Stimulated activated CD4-positive, alpha-beta T cell treated with anti-CD3 and anti-CD28 coated beads, Interleukin-2, amount 100 ng/mL, for 48 hours (primary cell): ENCODE measurements around the gene TPPP.

Experiments used
- DNase-seq, 2 donors: peaks; one replicate each; pipeline ENCODE4 v3.0.0-alpha.2; 2020

The TPPP gene

DNA sequence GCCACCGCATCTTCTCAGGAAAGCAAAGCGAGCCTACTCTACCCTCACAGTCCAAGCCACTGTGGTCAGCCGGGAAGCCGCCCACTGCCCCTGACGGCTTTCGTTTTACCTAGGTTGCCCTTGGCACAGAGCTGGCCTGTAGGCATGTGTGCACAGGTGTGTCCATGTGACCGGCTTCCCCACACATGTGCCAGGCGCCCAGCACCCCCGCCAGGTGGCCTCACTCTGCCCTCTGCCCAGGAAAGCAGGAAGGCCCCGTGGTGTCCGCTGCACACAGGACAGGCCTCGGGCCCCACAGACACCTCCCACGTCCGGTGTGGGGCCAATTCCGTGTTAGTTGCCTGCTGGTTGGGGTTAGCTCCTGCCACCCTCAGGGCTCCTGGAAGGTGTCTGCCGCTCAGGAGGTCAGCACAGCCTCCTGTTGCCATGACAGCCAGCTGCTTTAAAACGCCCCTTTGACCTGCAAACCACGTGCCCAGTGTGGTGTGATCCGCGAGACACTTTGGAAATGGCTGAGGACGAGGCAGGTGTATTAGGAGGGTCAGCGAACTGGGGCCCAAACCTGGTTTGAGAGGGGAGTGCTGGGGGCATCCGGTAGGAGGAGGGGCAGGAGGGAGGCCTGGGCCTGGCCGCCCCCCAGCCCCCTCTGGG lies 28.7 kb downstream of the TPPP start:
- DNase-seq: no peak

DNA sequence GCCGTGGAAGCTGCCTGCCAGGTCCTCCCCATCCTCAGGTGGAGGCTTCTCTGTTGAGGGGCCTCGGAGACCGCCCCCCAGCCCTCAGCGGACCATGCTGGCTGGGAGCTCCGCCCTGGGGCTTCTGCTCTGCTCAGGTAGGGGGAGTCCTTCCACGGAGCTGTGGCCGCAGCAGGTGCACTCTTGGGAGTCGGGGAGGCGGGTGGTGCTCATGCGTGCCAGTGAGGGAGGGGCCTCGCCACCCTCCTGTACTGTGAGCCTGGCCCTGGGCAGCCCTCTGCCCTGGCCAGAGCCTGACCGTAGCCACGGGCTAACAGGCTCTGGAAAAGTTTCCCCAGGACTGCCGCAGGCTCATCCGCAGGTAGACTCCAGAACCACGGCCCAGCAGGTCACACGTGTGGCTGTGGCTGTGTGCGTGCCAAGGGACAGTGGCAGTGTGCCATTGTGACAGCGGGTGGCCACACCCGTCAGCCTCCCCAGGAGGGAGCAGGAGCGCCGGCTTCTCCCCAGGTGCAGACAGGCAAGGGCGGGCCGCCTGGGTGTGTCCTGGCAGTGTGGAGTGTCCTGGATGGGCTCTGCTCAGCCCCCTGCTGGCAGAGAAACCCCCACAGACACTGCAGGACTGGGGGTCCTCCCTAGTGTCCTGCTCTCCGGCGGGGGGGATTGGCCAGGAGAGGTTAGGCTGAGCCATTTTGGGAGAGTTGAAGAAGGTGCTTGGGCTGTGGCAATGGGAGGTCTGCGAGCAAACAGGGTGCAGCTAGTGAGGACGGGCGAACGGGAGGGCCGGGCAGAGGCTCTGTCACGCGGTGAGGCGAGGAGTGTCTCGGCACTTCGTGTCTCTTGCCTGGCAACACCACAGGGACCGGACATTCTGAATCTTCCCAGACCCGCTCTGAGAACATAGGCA lies 29.5 kb downstream of the TPPP start:
- DNase-seq: no peak

DNA sequence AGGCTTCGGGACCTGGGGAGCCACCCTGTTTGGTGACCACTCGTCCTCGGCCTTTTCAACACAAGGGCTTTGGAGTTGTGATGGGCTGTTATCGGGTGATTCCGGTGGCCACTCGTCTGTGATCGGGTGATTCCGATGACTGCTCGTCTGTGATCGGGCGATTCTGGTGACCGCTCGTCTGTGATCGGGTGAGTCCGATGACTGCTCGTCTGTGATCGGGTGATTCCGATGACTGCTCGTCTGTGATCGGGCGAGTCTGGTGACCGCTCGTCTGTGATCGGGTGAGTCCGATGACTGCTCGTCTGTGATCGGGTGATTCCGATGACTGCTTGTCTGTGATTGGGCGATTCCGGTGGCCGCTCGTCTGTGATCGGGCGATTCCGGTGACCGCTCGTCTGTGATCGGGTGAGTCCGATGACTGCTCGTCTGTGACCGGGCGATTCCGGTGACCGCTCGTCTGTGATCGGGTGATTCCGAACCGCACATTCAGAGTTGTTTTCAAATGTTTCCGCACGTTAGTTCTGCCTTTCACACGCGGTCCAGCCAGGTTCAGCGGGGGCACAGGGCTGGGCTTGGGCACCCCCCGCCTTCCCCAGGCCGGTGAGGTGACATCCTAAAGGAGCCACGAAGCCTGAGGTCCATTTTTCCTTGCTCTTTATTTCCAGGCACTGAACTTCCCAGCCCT lies 30.3 kb downstream of the TPPP start:
- no peak for DNase-seq

DNA sequence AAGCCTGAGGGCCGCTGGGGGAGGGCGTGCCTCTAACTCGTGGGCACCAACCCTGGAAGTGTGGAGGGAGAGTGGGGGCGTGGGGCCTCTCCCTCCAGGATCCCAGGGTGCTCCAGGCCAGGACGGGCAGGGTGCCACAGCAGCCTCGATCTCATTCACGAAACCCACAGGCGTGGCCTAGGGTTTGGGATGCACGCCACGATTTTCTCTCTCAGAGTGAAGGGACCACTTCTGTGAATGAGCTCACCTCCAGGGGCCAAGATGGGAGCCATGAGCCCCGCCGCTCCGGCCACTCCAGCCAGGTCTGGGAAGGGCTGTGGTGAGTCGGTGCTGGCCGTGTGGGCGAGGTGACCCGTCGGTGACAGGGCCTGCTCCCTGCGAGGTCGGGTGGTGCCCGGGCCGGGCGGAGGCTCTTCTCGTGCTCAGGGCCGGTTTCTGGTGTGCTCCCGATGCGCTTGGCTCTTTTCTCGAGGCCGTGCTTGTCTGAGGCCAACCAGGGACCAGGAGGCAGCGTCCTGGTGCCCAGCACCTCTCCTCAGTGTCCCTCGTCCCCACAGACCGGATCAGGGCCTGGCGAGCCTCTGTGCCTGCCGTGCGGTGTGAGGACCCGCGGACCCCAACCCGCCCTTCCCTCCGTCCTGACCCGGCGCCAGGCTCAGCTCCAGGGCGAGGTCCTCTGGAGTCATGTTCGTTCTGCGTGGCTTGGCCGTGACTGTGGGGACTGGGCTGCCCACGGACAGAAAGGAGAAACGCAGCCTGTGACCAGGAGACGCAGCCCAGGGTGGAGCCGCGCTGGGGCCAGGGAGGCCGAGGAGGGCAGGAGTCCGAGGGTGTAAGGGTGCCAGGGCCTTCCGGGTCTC lies 31.0 kb downstream of the TPPP start:
- no peak for DNase-seq

DNA sequence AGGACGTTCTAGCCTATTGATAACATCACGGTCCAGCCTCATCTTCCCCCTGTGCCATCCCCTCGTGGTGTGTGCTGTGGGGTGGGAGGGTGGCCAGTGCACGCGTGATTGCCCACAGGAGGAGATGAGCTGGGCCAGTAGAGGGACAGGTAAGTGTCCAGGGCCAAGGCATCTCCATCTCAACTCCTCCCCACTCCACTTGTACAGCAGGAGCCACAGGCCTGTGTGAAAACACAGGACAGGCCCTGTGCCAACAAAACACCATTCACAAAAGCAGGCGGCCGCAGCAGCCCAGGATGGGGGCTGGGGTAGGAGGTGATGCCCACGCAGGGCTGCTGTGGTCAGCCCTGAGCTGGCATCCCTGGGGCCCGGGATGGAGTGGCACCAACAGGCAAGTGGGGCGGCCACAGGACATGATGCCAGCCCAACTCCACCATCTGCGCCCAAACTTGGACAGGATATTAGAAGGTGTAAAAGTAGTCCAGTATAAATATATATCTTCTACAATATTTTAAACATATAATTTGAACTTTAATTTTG lies 32.6 kb downstream of the TPPP start:
- no peak for DNase-seq

DNA sequence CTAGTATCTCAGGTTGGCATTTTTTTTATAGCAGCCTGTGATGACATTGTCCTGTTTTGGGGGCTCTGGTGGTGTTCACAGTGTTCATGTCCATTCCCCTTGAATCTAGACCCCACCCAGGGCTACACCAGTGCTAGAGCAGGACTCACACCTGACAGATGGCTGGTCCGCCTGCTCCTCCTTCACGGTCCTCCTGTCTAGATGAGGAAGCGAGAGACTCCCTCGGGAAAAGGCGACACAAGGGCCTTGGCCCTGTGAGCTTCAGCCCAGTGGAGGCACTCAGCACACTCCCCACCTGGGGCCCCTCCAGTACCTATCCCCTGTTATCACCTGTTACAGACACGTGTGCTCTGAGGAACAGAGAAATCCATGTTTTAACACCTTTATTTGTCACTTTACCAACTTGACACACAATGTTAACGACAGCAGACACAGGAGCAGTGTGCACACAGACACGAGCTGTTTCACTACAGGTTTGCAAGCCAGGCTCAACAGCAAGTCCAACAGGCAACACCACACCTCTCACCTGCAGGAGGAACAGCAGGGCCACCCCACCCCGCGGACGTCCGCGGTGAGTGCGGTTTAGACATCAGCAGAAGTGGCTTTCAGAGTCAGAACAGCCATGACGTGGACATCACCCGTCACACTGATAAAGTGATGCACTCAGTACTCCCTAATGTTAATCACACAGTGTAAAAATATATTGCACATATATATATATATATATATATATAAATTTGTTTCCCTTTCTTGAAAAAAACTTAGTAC lies 33.5 kb downstream of the TPPP start:
- no peak for DNase-seq

DNA sequence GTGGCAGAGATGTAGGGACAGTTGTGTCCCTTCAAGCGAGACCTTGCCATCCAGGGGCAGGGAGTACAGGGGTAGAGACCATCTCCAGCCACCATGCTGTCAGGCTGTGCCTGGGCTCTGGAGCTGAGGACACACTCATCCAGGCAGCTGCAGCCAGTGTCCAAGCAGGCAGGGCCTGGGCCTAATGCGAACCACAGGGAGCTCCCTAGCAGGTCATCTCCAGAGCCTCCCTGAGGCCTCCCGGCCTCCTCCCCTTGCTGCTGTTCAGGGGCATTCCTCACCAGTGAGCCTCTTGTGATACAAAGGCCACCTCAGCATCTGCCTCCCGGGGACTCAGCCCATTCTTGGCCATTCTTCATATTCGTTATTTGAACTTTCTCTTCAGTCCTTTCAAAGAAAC lies 35.0 kb downstream of the TPPP start:
- no peak for DNase-seq

DNA sequence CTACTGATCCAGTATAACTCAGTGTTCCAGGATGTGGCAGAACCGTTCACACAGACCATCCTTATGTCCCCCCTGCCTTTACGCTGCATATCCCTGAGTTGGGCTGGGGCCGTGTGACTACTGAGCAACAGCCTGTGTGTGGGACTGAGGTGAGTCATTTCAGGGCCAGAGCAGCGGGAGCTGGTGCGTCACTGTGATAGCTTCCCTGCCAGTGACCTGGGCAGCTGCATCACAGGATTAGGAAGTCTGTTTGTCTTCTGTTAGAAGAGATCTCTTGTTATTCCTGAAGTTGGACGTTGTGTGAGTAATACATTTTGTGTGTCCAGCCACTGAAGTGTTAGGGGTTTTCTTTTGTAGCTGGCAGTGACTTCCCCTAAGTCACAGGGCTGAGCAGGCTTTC lies 35.6 kb downstream of the TPPP start:
- no peak for DNase-seq

DNA sequence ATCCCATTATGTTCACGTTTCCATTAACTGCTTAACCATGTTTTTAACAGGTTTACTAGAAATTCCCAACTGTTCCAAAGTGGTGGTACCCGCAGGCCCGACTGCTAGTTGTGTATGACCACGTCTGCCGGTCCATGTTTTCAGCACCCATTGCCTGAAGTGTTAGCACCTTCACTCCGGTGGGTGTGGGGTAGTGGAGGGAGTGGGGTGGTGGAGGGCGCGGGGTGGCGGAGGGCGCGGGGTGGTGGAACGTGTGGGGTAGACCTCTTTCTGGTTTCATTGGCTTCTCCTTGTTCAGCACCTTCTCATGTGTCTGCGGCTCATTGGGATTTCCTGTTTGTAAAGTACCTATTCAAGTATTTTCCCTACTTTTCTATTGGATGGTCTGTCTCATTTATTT lies 37.7 kb downstream of the TPPP start:
- no peak for DNase-seq

DNA sequence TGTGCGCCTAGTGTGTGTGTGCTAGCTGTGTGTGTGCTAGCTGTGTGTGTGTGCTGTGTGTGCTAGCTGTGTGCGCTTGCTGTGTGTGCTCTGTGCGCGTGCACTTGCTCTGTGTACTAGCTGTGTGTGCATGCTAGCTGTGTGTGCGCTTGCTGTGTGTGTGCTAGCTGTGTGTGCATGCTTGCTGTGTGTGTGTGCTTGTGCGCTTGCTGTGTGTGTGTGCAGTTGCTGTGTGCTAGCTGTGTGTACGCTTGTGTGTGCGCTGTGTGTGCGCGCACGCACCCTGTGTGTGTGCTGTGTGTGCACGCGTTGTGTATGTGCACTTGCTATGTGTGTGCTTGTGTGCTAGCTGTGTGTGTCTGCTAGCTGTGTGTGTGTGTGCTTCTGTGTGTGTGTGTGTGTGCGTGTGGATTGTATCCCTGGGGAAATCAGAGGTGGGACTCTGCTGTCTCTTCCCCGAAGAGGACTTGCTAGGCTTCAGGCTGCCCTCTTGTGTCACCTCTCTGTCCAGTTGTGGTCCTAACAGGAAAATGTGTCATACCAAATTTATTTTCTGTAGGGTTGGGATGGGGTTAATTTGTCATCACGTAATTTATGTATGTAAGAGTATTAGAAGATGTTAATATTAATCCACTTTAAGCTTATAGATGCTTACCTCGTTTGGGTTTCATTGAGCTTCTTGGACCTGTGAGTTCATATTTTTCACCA lies 38.9 kb downstream of the TPPP start:
- DNase-seq: no peak

DNA sequence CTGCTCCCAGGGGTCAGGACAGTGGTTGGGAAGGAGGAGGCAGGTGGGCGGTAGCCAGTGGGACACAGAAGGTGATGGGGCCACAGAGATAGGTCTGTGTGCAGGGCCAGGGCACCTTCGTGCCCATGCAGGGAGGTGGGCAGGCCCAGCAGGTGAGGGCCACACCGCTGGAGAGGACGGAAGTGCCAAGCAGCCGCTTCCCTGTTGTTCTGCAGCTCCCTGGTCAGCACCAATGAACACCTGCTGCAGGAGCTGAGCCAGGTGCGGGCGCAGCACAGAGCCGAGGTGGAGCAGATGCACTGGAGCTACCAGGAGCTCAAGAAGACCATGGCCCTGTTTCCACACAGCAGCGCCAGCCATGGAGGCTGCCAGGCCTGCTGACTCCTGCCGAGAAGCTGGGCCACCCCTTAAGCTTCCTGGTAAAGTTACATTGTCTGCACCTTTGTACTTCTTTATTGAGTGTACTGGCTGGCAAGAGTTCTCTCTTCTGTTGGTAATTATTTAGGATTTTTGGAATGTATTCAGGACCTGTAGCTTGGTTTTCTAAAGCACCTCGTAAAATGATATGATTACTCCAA lies 40.3 kb downstream of the TPPP start:
- no peak for DNase-seq

DNA sequence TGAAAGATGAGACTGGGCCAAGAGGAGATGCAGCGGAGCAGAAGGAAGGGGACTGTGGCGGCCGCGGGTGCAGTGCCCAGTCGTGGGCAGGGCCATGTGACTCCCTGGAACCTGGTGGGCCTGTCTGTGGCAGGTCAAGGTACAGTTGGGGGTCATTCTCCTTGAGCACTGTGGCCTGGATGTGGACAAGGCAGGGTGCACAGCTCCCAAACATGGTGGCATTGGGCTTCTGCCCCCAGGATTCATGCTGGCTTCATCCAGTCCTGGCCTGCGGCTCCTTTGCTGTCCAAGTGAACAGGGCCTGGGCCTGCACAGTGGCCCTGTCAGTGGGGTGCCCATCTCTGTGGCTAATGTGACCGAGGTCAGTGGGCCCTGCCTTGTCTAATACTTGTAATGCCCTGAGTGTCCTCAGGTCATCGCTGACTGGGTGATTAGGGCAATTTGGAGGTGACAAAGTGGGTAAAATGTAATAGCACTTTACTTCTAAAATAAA lies 41.1 kb downstream of the TPPP start:
- DNase-seq: no peak

DNA sequence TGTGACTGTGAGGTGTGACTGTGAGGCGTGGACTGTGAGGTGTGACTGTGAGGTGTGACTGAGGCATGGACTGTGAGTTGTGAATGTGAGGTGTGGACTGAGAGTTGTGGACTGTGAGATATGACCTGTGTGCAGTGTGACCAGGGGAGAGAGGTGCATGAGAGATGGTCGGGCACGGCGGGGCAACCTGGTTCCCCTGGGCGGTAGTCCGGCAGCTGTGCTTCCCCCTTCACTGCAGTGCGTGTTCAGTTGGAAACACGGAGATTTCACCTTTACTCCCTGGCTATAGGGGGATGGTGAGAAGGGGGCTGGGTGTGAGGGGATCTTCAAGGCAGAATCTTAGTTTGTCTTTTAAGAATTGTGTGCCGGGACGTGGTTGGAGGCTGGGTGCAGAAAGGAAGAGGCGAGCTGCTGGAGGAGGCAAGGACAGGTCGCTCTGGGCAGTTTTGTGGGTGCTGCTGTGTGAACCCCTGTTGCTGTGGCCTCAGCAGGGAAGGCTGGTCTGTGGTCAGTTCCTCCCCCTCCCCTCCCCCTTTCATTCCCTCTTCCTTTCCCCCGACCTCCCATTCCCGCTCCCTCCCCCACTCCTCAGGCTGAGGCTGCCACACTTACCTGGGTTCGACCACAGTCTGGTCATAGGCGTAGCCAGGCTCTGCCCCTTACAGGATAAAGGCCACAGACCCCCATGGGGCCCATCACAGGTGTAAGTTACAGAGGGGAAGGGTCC lies 41.7 kb downstream of the TPPP start:
- DNase-seq: no peak

DNA sequence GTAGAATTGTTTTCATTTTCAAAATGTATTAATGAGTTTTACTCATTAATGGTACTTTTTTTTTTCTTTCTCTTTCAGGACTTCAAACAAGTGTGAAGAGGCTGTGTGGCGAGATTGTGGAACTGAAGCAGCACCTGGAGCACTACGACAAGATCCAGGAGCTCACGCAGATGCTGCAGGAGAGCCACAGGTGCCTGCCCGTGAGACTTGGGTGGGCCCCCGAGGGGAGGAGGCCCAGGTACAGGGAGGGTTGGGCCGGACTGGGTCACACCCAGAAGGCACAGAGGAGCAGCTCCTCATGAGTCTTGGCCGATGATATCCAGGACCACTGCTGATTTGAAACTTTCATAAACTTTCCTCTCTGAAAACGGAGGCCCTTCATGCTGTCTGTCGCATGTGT lies 45.4 kb downstream of the TPPP start:
- DNase-seq: no peak

DNA sequence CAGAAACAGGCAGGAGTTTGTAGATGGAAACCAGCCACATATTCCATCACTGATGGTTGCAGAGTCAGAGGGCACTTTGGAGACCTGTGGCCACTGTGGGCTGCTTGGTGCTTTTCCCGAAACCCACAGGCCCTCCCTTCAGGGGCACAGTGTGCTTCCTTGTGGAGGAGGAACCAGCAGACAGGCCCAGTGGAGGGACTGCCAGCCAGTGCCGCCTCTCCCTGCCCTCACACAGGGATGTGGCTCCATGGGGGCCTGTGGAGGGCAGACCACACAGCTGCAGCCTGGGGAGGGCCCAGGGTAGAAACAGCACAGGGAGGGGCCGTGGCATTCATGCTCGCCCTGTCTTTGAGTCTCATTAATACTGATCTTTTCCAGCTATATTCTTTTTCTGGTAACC lies 45.8 kb downstream of the TPPP start:
- no peak for DNase-seq

DNA sequence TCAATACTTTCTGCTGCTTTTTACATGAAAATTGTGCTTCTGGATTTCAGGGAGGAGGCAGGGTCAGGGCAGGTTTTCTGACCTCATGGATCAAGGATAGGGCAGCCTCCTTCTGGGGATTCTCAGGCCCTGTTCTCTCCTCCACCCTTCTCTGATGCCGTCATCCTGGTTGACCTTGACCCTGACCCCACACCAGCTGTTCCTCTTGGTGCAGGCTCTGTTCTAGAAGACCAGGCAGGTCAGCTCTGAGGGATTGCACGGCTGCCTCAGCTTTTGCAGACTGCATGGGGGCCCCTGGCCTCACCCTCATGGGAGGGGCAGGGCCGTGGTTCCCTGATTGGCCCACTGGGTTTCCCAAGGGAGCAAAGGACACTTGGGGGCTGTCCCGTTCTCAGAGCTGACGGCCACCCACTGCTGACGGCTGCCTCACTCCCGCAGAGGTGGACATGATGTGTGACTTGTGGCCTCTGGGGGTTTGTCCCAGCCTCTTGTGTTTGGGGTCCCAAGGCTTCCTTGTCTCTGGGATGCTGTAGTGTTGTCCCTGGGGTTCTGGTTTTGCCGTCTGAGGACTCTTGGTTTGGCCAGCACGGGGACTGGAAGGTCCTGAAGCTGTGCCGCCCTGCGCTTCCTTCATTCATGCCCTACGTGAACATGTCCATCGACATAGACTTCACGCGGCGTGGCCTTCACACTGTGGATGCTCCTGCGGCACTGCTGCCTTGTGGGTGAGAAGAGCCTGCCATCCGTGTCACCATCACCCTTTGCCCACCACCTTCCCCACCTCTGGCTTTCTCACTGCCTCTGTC lies 46.6 kb downstream of the TPPP start:
- DNase-seq: no peak

DNA sequence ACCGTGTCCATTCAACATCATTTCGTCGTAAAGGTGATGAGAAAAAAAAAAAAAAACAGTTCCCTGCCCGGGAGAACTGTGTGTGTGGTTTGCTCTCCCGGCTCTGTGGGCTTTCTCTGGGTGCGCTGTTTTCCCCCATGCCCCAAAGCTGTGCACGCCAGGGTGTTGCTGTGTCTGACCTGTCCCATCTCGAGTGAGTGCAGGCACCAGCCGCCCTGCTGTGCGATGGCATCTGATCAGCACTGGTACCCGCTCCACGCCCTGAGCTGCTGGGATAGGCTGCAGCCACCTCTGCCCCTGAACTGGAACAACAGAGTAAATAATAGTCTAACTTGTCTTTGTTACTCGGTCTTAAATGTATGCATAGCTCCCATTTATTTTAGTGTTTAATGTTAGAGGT lies 47.7 kb downstream of the TPPP start:
- DNase-seq: no peak

DNA sequence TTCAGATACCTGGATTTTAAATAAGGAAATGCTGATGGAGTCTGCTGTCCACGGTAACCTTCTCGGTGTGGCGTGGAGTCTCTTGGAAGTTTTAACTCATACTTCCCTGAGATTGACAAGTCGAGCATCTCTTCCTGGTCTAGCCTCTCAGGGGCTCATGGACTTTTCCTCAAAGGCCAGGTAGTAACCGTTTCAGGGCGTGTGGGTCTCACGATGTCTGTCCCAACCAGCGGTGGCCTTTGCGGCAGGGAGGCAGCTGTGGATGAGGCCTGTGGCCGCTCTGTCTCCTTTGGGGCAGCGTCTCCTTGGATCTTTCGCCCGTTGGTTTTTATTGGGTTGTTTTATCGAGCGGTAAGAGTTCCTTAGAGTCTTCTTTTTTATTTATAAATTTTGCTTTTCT lies 48.2 kb downstream of the TPPP start:
- no peak for DNase-seq

DNA sequence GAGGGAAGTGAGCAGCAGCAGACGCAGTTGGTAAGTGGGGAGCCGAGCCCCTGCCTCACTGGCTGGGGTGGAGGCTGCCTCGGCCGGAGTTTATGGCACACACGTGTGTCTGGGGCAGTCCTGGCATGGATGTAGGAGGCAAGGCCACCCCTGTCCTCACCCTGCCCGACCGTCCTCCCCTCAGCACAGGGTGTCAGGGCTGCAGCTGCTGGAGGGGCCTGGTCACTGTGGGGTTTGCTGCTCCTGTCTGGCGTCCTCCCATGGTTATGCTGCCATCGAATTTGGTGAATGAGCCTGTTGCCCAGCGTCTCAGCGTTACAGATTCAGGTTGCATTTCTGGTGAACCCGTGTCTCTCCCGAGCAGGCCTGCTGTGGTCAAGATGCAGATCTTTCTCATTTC lies 48.6 kb downstream of the TPPP start:
- no peak for DNase-seq
